Tongue (tissue), 2 donors: Measurements from ENCODE around the gene GJA1. TPM values are rescaled to one million over a fixed set of nuclear protein-coding genes. Genes with fewer than 3 reads are reported as not detected.
"Not testable (repeated sequence)": the region's sequence is repeated elsewhere in the genome, so short reads cannot be mapped to it uniquely, and the experiment has no call there.

ENCODE experiments used
- DNase-seq: peaks from one replicate; pipeline ENCODE4 v3.0.0-alpha.2; 2015
- total RNA-seq: library from RNA; depleted of rRNA; stranded (reverse); fragments of >200 nt; gene quantifications from one replicate; pipeline ENCODE4 v1.2.3, GENCODE V29; 2014

GJA1 gene
- total RNA-seq = 102 TPM

DNA sequence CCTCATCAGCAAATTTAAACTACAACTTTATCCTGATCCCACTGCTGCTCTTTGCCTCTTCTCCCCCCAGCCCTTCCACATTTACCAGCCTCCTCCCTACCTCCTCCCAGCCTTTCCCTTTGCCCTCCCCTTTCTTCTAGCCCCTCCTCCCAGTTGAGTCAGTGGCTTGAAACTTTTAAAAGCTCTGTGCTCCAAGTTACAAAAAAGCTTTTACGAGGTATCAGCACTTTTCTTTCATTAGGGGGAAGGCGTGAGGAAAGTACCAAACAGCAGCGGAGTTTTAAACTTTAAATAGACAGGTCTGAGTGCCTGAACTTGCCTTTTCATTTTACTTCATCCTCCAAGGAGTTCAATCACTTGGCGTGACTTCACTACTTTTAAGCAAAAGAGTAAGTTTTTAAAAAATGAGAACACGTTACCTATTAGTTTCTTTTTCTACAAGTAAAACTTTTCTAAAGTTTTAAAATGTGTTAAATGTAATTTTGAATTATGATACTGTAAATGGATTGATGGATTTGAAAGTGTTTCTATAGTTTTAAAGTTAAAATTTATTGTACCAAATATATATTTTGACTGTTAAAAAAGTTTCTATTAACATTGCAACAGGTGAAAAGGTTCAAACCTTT, at the start of gene GJA1:
TSS of gene GJA1 (plus strand) at position 203 of the 626 bp plus-strand sequence. CDS start 11,202 bp downstream, outside the sequence.
- DNase-seq = peak; percentile 88

DNA sequence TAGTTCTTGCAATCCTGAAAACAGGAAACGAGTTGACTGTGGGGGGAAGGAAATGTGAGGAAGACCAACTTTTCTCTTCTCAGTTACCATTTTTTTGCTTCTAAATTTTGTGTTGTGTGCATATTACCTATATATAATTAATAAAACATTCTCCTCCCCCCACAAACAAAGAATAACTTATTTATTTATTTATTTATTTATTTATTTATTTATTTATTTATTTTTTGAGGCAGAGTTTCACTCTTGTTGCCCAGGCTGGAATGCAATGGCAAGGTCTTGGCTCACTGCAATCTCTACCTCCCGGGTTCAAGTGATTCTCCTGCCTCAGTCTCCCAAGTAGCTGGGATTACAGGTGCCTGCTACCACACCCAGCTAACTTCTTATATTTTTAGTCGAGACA, 48.9 kb upstream of the GJA1 start:
- not testable (repeated sequence) for DNase-seq

DNA sequence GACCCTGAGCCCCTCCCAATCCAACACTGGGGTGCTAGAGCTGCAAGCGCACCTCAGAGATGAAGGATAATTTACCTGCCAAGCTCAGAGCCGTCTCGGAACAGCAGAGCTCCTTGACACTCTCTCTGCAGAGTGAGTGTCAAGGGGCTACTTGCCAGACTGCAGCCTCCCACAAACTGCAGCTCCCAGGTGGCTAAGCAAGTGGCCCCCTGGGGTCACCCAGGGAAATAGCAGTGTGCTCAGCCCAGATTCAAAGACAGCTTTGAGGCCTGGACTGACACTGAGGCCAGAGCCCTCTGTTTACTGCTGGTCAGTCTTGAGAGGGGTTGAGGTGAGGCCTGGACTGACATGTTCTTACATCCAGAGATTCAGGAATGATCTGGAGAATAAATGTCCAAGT, 46.0 kb upstream of the GJA1 start:
- no peak for DNase-seq

DNA sequence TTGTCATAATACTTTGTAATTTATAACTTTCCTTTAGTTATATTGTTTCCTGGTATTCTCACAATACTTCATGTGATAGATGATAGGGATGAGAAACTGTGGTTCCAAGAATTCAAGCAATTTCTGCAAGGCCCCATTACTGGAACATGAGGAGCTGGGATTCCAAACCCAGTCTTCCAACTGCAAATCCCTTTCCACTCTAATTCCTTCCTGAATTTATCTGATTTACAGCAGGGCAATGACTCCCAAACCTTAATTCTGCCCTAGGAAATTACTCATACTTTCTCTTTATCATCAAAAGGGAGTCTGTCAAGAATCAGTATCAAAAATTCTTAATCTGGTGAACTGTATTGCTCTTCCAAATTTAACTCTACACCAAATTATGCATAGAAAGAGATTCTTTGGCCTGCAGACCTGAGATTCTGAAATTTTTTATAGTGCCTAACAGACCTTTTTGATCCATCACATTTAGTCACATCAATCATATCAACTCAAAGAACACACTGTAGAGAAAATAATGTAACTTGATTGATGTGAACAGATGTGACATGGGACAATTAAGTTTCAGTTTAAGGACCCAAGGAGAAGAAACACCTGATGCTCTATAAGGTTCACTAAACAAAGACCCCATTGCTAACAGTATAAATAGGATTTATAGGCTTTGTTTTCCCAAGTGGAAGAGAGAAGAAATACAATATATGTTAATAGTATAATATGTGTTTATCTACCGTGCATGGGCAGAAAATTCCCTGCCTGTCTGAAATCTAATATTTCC, 41.5 kb upstream of the GJA1 start:
- DNase-seq = no peak

DNA sequence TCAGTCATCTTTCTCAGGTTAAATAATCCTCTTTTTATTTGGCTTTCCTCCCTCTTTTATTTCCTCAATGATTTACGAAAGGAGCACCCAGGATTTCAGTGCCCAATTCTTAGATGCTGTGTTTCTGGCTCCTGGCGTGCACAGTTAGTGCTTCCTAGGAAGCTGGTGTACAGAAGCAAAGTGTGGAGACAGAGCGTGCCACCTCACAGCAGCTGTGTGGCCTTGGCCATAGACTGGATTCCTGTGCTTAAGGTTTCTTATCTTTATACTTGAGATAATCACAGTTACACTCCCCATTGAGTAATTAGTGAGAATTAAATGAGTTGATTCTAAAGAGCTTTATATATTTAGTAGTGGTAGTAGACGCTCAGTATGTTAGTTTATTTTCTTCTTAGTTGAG, 39.7 kb upstream of the GJA1 start:
- DNase-seq = no peak

DNA sequence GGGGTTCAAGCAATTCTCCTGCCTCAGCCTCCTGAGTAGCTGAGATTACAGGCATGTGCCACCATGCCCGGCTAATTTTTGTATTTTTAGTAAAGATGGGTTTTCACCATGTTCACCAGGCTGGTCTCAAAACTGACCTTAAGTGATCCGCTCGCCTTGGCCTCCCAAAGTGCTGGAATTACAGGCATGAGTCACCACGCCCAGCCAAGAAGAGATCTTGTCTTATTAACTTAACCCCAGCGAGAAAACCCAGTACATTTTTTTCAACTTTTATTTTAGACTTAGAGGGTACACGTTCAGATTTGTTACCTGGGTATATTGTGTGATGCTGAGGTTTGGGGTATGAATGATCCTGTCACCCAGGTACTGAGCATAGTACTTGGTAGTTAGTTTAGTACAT, 38.3 kb upstream of the GJA1 start:
- DNase-seq = not testable (repeated sequence)

DNA sequence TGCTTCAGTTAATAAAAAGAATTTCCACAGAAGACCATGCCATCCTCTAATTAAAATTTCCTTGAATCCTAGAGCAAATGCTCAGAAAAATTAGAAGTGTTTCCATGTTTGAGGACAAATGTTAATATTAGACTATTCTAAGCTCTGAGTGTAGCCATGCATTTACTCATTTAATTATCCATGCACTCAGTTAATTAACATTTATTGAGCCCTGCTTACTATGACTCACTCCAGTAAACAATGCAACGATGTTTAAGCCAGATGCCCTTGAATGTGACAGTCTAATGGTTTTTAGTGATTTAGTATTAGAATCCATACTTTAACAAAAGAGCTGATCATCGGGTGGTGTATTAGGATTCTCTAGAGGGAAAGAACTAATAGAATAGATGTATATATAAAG, 37.3 kb upstream of the GJA1 start:
- DNase-seq = no peak

DNA sequence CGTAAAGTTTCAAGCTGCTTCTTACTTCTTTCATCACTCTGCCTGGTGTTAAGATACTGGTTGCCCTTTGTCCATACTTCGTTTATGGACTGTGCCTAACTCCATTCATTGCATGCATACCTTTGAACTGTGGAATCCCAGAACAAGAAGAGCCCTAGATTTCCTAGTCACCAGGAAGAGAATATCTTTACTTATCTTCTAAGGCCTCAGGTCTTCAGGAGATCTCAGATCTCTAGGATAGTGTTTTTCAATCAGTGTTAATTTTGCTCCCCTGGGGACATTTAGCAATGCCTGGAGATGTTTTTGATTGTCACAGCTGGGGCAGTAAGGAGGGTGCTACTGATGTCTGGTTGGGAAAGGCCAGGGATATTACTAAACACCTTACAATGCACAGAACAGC, 35.5 kb upstream of the GJA1 start:
- no peak for DNase-seq

DNA sequence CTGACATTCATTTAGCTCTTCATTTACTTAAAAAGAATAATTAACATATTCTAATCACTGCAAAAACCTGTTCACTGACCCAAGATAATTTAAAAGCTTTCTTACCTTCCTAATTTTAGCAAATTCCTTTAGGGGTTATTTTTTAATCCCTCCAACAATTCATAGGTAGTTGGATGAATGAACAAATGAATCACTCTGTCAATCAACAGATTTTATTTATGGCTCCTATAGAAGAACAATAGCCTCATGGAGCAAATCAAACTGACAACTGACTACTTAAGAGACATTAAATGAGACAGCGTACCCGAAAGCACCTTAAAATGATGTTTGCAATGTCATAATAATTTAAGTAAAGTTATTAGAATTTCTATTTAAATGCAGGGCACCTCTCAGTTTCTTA, 31.5 kb upstream of the GJA1 start:
- no peak for DNase-seq

DNA sequence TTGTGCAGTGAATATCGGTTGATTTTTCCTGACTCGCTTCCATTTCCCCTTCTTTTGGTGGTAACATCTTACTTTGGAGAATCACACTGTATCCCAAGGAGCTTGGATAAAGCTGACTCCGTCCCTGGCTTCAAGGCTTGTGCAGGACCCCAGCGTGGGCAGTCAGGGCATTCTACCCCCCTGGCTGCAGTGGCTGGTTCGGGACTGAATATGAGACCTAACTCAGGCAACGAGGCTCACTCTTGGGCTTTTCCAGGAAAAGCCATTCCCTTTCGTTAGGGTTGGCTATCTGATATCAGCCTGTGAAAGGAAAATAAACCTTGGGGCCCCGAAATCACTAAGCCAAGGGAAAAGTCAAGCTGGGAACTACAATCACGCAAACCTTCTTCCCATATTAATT, 30.1 kb upstream of the GJA1 start:
- no peak for DNase-seq

DNA sequence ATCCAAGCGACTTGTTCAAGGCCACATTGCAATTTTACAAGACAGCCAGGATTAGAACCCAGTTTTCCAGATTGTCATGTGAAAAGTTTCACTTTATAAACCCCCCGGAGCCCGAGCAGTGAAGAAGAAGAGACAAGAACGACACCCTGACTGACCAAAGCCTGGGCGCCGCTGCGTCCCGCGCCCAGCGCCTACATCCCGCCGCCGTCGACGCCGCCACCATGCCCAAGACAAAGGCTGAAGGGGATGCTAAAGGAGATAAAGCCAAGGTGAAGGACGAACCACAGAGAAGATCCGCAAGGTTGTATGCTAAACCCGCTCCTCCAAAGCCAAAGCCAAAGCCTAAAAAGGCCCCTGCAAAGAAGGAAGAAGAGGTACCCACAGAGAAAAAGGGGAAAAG, 27.1 kb upstream of the GJA1 start:
- no peak for DNase-seq

DNA sequence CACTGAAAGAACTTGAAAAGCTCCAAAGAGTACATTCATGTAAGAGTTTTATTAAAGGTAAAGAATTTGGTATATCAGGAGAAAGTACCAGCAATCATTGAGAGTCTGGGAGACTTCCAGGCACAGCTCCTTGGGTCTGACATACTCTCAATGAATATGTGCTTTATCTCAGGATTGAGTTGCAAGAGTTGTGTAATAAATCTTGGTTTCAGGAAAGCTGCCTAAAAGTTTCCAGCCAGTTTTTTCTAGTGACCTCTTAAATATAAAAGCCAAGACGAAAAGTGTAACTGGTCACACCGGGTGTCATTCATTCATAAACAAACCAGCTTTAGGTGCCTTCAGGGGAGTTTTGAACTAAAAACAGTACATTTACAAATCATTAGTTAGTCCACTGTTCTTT, 21.6 kb upstream of the GJA1 start:
- DNase-seq = no peak

DNA sequence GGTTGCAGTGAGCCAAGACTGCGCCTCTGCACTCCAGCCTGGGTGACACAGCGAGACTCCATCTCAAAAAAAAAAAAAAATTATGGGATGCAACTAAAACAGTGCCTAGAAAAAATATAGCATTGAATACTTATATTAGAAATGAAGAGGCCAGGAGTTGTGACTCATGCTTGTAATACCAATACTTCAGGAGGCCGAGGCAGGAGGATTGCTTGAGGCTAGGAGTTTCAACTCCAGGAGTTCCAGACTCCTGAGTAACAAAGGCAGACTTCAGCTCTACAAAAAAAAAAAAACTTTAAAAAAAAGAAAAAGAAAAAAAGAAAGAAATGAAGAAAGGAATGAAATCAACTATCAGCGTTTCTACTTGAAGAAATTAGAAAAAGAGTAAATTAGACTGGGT, 17.1 kb upstream of the GJA1 start:
- no peak for DNase-seq

DNA sequence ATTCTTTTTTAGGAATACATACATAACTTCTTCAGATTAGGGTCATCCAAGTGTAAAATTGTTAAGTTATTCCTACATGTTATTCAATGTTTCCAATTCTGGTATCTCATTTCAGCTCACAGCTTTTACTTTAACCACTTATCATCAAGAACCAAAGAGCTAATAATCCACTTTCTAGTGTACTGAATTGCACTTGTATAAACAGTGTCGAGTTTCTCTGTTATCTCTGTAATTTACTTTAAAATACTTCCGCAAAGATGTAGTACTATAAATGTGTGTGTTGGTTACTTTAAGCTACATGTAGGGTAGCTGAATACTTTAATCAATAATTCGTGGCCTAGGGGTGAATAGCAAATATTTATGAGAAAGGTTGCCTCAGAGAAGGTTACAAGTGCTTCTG, 8.8 kb upstream of the GJA1 start:
- no peak for DNase-seq

DNA sequence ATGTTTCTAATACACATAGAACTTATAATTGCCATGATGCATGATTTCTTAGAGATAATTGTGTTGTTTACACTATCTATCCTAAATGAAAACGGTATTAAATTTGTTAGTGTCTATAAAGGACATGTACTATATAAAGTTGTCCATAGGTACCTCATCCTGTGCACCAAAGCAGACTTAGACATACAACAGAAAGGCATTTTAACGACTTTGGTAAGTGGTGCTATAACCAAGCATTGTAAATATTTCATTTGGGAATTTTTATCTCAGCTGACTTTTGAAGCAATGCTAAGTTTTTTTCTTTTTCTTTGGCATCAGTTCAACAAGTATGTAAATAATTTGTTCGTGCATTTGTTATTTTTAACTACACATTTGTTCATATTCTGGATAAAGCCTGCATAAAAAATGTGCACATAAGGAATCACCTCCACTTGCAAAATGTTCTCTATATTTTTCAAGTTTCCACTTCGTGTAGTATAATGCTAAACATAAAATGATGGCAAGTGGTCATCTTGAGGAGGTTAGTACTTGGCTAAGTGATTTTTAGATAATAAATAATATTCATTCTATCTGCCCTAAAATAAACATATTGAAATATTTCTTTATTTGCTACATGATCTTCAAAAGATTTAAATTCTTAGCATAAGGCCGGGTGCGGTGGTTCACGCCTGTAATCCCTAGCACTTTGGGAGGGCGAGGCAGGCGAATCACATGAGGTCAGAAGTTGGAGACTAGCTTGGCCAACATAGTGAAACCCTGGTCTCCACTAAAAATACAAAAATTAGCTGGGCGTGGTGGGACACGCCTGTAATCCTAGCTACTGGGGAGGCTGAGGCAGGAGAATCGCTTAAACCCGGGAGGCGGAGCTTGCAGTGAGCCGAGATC, 6.3 kb upstream of the GJA1 start:
- no peak for DNase-seq

DNA sequence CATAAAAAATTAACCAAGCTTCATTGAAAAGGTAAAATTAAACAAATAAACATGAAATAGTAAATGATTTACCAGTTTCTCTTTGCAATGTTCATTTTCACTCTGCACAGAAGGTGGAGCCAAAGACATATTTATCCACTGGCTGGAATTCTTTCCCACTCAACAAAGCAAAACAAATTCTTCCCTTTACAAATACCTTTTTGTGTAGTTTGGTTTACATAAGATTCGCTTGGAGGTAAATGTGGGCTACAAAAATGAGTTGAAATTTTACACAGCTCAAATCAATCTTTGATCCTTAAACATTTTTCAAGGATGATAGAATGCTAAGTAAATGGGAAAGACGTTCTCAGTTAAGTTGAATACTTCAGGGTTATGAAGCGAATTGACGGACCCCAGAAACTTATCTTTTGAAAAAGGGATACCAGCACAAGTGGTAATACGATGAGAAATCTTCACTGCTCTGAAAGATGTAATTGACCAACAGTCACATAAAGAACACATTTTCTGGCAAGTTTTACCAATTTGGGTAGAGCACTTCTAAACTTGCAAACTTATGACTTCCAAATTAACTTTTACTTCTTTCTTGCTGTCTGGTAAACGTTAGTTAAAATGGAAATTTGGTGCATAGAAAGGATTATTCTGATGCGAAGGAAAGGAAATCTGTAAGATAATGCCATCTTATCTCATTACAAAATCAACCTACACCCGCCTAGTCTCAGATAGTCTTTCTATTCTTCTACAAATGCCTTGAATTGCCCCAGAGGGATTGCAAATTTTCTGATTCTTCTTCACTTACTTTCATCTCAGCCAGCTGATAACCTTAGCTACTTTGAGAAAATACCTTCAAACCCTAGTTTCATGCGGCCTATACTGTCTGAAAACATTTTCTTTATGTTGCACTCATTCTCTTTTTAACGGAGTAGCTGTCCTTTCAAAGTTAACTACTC, 4.7 kb upstream of the GJA1 start:
- peak; percentile 82 for DNase-seq

DNA sequence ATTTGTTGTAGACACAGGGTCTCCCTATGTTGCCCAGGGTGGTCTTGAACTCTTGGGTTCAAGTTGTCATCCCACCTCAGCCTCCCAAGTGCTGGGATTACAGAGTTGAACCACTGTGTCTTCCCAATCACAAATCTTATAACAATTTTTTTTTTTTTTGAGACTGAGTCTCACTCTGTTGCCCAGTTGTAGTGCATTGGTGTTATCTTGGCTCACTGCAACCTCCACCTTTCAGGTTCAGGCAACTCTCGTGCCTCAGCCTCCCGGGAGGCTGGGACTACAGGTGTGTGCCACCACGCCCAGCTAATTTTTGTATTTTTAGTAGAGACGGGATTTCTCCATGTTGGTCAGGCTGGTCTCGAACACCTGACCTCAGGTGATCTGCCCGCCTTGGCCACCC, 3.7 kb upstream of the GJA1 start:
- DNase-seq = not testable (repeated sequence)

DNA sequence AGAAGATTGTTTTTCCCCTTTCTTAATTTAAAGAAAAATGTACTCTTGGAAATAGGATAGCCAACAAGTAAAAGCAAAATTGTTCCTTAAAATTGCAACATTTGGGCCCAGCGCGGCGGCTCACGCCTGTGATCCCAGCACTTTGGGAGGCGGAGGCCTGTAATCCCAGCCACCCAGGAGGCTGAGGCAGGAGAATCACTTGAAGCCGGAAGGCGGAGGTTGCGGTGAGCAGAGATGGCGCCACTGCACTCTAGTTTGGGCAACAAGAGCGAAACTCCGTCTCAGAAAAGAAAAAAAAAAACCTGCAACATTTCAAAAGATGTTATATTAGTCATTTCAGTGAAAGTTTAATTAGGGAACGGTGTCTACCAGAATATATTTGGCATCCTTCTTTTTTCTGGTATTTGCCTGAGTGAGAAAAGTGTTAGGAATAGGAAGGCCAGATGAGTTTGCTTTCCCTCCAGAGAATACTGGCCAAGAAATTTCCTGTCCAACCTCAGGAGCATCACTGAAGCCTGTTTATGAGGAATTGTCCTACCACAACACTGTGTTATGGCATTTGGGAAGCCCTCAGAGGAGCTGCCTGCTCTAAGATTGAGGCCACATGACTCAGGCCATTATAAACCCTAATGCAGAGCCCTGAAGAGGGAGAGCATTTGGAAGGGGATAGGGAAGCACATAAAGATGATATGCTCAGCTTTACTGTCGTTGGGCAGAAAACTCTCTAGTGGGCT, 1.2 kb upstream of the GJA1 start:
- no peak for DNase-seq

DNA sequence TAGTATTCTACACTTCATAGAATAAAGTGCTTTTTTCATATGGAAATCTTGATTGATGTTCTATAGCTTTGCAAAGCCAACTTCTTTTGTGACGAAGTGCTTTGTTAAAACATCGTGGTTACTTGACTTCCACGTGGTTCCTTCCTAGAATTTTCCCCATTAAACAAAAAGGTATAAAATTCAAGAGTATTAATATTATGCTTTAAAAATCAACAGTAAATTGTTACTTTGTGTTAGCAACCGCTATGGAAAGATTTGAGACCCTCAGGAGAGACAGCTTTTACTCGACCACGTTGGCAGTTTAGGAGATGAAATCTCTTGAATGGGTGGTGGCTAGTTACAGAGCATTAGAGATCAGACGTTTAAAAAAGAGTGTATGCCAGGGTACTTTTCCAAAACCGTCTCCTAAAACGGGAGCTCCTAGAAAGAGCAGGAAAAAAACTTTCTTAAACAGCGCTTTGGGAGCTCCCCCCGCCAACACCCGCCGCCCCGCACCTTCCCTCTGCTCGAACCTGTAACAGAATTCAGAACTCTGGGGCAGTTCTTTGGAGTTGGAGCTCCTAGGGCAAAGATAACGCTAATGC, 920 bp downstream of the GJA1 start:
- DNase-seq = peak; percentile 57

DNA sequence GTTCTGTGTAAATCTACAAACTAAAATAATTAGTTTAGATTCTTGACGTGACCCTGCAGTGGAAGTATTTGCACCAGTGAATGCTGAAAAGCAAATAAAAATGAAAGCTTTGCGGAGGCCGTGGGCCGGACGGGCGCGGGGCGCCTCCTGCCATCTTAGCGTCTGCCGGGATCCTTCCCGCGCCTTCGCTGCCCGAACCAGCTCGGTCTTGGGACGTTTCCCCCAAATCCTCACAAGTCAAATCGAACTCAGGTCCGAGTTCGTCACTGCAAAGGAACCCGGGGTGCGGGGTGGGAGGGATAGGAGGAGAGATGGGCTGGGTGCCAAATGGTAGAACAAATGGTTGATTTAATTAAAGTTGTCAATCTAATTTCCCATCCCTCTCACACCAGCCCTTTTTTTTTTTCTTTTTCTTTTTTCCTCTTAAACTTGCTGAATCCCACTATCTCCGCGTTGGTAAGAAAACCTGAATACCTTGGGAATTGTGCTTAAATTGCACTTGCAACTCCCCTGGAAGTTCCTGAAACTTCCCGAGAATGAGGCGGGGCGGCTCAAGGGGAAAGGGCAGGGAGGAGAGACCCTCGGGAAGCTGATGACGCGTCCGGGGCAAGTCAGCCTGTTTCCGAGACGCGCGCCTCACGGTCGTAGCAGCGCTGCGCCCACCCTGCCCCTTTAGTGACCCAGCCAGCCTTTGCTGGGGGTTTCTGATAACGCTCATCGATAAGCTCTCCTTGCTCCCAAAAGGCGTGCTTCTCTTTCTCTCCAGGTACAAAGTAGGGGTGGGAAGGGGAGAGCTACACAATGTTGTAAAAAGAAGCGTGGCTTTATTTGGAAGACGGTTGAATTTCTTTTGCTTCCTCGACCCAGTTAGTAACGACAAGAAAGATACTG, 1.8 kb downstream of the GJA1 start:
- DNase-seq = peak; percentile 81
